Caco-2 (cell line): ENCODE data around the gene FXYD7. TPM values are rescaled to one million over a fixed set of nuclear protein-coding genes. Genes with fewer than 3 reads are reported as not detected.

Source experiments
- BruUV-seq: library from RNA; stranded (reverse); fragments of 400-500 nt; replicated peaks from 2 replicates; lab custom pipeline; 2021; lab: Mats Ljungman, UMichigan
- CTCF ChIA-PET: fragments of 300-600 bp; sonication (Branson Sonifier 250); formaldehyde crosslinking; loops from one replicate; lab custom pipeline; 2022; ENCODE audit warnings: antibody characterized with exemption; lab: Charles Lee
- POLR2A ChIA-PET: fragments of 300-600 bp; sonication (Branson Sonifier 250); formaldehyde crosslinking; loops from one replicate; lab custom pipeline; 2022; ENCODE audit warnings: antibody characterized with exemption; lab: Charles Lee
- DNase-seq, 2 experiments: peaks; one replicate each; pipeline versions ENCODE4 v3.0.0 to v3.0.0-alpha.2; 2020 to 2022
- H3K27me3 ChIP-seq: replicated peaks from 2 replicates; pipeline ENCODE4 v1.6.0; 2011; ENCODE audit warnings: low read length; ENCODE audit not compliant: control insufficient read depth, insufficient read depth
- H3K36me3 ChIP-seq: 2 replicates; pipeline ENCODE4 v1.5.1; 2011; ENCODE audit warnings: low read length; ENCODE audit not compliant: control insufficient read depth, insufficient read depth
- H3K4me1 ChIP-seq: fragments of 250-450 bp; sonication (Bioruptor Pico); 2 replicates; pipeline ENCODE4 v1.5.1; 2020; ENCODE audit warnings: mild to moderate bottlenecking
- H3K4me3 ChIP-seq: 2 replicates; pipeline ENCODE4 v1.5.1; 2011; ENCODE audit warnings: low read depth, mild to moderate bottlenecking, control low read depth, low read length
- H3K9me3 ChIP-seq: fragments of 250-450 bp; sonication (Bioruptor Pico); 2 replicates; pipeline ENCODE4 v1.5.1; 2020; ENCODE audit warnings: mild to moderate bottlenecking, moderate library complexity
- H3K27ac Mint-ChIP-seq: one replicate; pipeline ENCODE4 v1.8.0; 2022; ENCODE audit warnings: mixed read lengths; ENCODE audit not compliant: unreplicated experiment
- H3K27me3 Mint-ChIP-seq: one replicate; pipeline ENCODE4 v1.8.0; 2022; ENCODE audit warnings: mixed read lengths; ENCODE audit not compliant: insufficient read depth, unreplicated experiment
- H3K36me3 Mint-ChIP-seq: one replicate; pipeline ENCODE4 v1.8.0; 2022; ENCODE audit warnings: mild to moderate bottlenecking, mixed read lengths; ENCODE audit not compliant: insufficient read depth, unreplicated experiment
- H3K4me1 Mint-ChIP-seq: one replicate; pipeline ENCODE4 v1.8.0; 2022; ENCODE audit warnings: low read depth, mixed read lengths; ENCODE audit not compliant: unreplicated experiment
- H3K4me3 Mint-ChIP-seq: one replicate; pipeline ENCODE4 v1.8.0; 2022; ENCODE audit warnings: mild to moderate bottlenecking, moderate library complexity, mixed read lengths; ENCODE audit not compliant: unreplicated experiment
- H3K9me3 Mint-ChIP-seq: one replicate; pipeline ENCODE4 v1.8.0; 2022; ENCODE audit warnings: mixed read lengths; ENCODE audit not compliant: unreplicated experiment
- CTCF ChIP-seq, 2 experiments: fragments of 200-600 bp in 1 of 2; IDR thresholded peaks; 1 replicate in 1 of 2; 2 replicates in 1 of 2; pipeline versions ENCODE4 v1.5.1 to v1.8.0; 2011 to 2022; ENCODE audit warnings: antibody characterized with exemption in 1 of 2, control low read depth in 1 of 2, inconsistent platforms in 1 of 2, low read depth in 1 of 2, low read length in 1 of 2, mild to moderate bottlenecking in 1 of 2, moderate library complexity in 1 of 2; ENCODE audit not compliant: insufficient read depth in 1 of 2, severe bottlenecking in 1 of 2, unreplicated experiment in 1 of 2
- intact Hi-C: fragments of 100-400 bp; cut with micrococcal nuclease; formaldehyde crosslinking; loops from one replicate; pipeline ENCODE4 v1.10.0; 2022; ENCODE audit not compliant: unreplicated experiment
- total RNA-seq: library from RNA; stranded (reverse); gene quantifications from 2 replicates; pipeline ENCODE4 v1.2.3, GENCODE V29; 2022

The FXYD7 gene
- total RNA-seq, 1 experiment from 2014 or later = not detected

GRCh38 chr19:35153701-35154524 lies 10.9 kb downstream of the FXYD7 start:
- intact Hi-C loops = no loop called here
- ChIA-PET POLR2A (interaction anchor here (0.5 kb wide), 1 partner anchor 114 kb away, joined by 4 read pairs; no protein-coding TSS in a partner anchor), CTCF (interaction anchor here (0.6 to 1.8 kb wide), 10 partner anchors 10 to 301 kb away, joined by 3 to 10 read pairs (median 4); no protein-coding TSS in a partner anchor)
- Mint-ChIP-seq H3K36me3 (peaks cover 7% of the 10 kb centered on the region), H3K27me3 (peaks cover 21% of the 10 kb centered on the region), H3K27ac (no peak overlapping the region), H3K4me3 (peak overlapping the region; percentile 96), H3K4me1 (peaks cover 13% of the 10 kb centered on the region), H3K9me3 (no peaks in the 10 kb centered on the region)
- H3K4me1 ChIP-seq = peaks cover 11% of the 10 kb centered on the region; the same call in 1 of the 2 replicates
- peak; percentile 70 to 78 for TF ChIP-seq CTCF (IDR thresholded peaks at IDR 0.05; ENCODE audit: insufficient read depth in 1 of 2, low read depth in 1 of 2, low read length in 1 of 2, severe bottlenecking in 1 of 2, unreplicated experiment in 1 of 2)
- H3K9me3 ChIP-seq = no peaks in the 10 kb centered on the region
- no TSS peak for BruUV-seq
- peak; percentile 65 to 72 for DNase-seq
- H3K36me3 ChIP-seq = no peaks in the 10 kb centered on the region
- H3K27me3 ChIP-seq = no peaks in the 10 kb centered on the region
- peak overlapping the region; percentile 66 for H3K4me3 ChIP-seq

- H3K36me3 Mint-ChIP-seq = peaks cover 7% of the 10 kb centered on the region
- no peaks in the 10 kb centered on the region for H3K9me3 Mint-ChIP-seq
- peak within 1 kb of the TSS; percentile 96 for H3K4me3 Mint-ChIP-seq
- H3K27me3 Mint-ChIP-seq = peaks cover 21% of the 10 kb centered on the region
- no peak for TF ChIP-seq CTCF (IDR thresholded peaks at IDR 0.05; ENCODE audit: insufficient read depth in 1 of 2, low read depth in 1 of 2, low read length in 1 of 2, severe bottlenecking in 1 of 2, unreplicated experiment in 1 of 2)
- Histone ChIP-seq H3K36me3 (no peaks in the 10 kb centered on the region), H3K27me3 (no peaks in the 10 kb centered on the region), H3K4me3 (peak within 1 kb of the TSS; percentile 66), H3K9me3 (no peaks in the 10 kb centered on the region), H3K4me1 (peaks cover 11% of the 10 kb centered on the region; the same call in 1 of the 2 replicates)
- ChIA-PET CTCF (interaction anchor here (0.6 to 1.8 kb wide), 7 partner anchors 13 to 302 kb away, joined by 4 to 10 read pairs (median 6); no protein-coding TSS in a partner anchor), POLR2A (interaction anchor here (0.5 kb wide), 1 partner anchor 113 kb away, joined by 4 read pairs; no protein-coding TSS in a partner anchor)
- DNase-seq = peak; percentile 47 to 67
- H3K4me1 Mint-ChIP-seq = peaks cover 13% of the 10 kb centered on the region
- peak within 1 kb of the TSS; percentile 78 for H3K27ac Mint-ChIP-seq
- intact Hi-C loops = no loop called here
- BruUV-seq = no TSS peak
Observed at GRCh38 chr19:35154525-35155406, 11.7 kb downstream of the FXYD7 start, which contains the start of gene FXYD5. FXYD5 (plus strand) TSS chr19:35154735; CDS start chr19:35155551, 816 bp downstream.

GRCh38 chr19:35155441-35155840 lies 12.4 kb downstream of the FXYD7 start:
- H3K9me3 ChIP-seq = no peaks in the 10 kb centered on the region
- H3K36me3 ChIP-seq = no peaks in the 10 kb centered on the region
- Mint-ChIP-seq H3K4me1 (peaks cover 13% of the 10 kb centered on the region), H3K27me3 (peaks cover 21% of the 10 kb centered on the region), H3K36me3 (peaks cover 7% of the 10 kb centered on the region), H3K4me3 (peak overlapping the region; percentile 96), H3K27ac (peak overlapping the region; percentile 78), H3K9me3 (no peaks in the 10 kb centered on the region)
- ChIA-PET CTCF (no interaction called here), POLR2A (no interaction called here)
- peaks cover 11% of the 10 kb centered on the region; the same call in 1 of the 2 replicates for H3K4me1 ChIP-seq
- H3K4me3 ChIP-seq = no peak overlapping the region
- no peaks in the 10 kb centered on the region for H3K27me3 ChIP-seq
- no peak for TF ChIP-seq CTCF (IDR thresholded peaks at IDR 0.05; ENCODE audit: insufficient read depth in 1 of 2, low read depth in 1 of 2, low read length in 1 of 2, severe bottlenecking in 1 of 2, unreplicated experiment in 1 of 2)
- intact Hi-C loops = no loop called here
- no peak for DNase-seq
- BruUV-seq = no TSS peak
